Fibroblast of the aortic adventitia (primary cell): ENCODE results near the gene DPY19L3. TPM values are rescaled to one million over a fixed set of nuclear protein-coding genes. Genes with fewer than 3 reads are reported as not detected.

Experiments
- DNase-seq: peaks from one replicate; pipeline ENCODE4 v3.0.0-alpha.2; 2010; ENCODE audit warnings: low read depth
- H3K4me3 ChIP-seq: 2 replicates; pipeline ENCODE4 v1.5.1; 2011; ENCODE audit warnings: low read depth, mild to moderate bottlenecking, control low read depth, low read length, moderate library complexity
- CTCF ChIP-seq: IDR thresholded peaks from 2 replicates; pipeline ENCODE4 v1.5.1; 2011; ENCODE audit warnings: mild to moderate bottlenecking, low read length, control low read depth, inconsistent platforms; ENCODE audit not compliant: insufficient read depth
- total RNA-seq: library from RNA; depleted of rRNA; stranded (reverse); fragments of >200 nt; gene quantifications from 2 replicates; pipeline ENCODE4 v1.2.3, GENCODE V29; 2012; ENCODE audit warnings: low replicate concordance

The DPY19L3 gene
- total RNA-seq, result 21.9 and 36.2 TPM in 2 replicates

GRCh38 chr19:32405431-32406160 lies at the start of gene DPY19L3:
DPY19L3 (plus strand) TSS chr19:32405770; CDS start chr19:32408254, 2,484 bp downstream.
- peak; percentile 90 for DNase-seq
- peak within 1 kb of the TSS; percentile 94 for H3K4me3 ChIP-seq
- no peak for TF ChIP-seq CTCF

- TF ChIP-seq CTCF, result peak; percentile 29
- DNase-seq, result no peak
- H3K4me3 ChIP-seq, result no peak overlapping the region
Observed at GRCh38 chr19:32357720-32358119, 47.9 kb upstream of the DPY19L3 start.

GRCh38 chr19:32358321-32358720 lies 47.2 kb upstream of the DPY19L3 start:
- TF ChIP-seq CTCF, result no peak

GRCh38 chr19:32359581-32359980 lies 46.0 kb upstream of the DPY19L3 start:
- no peak overlapping the region for H3K4me3 ChIP-seq
- no peak for DNase-seq
- no peak for TF ChIP-seq CTCF

More at GRCh38 chr19:32358321-32358720, 47.2 kb upstream of the DPY19L3 start:
- H3K4me3 ChIP-seq, result no peak overlapping the region
- no peak for DNase-seq

GRCh38 chr19:32361574-32362317 lies 43.8 kb upstream of the DPY19L3 start:
- no peak overlapping the region for H3K4me3 ChIP-seq
- no peak for DNase-seq
- no peak for TF ChIP-seq CTCF

GRCh38 chr19:32362318-32362691 lies 43.3 kb upstream of the DPY19L3 start:
- no peak for DNase-seq
- no peak for TF ChIP-seq CTCF

More at GRCh38 chr19:32362318-32362691, 43.3 kb upstream of the DPY19L3 start:
- H3K4me3 ChIP-seq, result no peak overlapping the region
